HEK293 (cell line): ENCODE data around the gene DLG2.

Experiments used
- TCF7L2 ChIP-seq: IDR thresholded peaks from 2 replicates; pipeline ENCODE4 v1.6.1; 2011; ENCODE audit warnings: low read depth, mild to moderate bottlenecking, inconsistent platforms, low read length, moderate library complexity, borderline replicate concordance
- ZNF274 ChIP-seq, 2 experiments: fragments of 200-500 bp in 1 of 2; fragments of 450-650 bp in 1 of 2; sonication (Bioruptor generic) in 1 of 2; formaldehyde crosslinking in 1 of 2; IDR thresholded peaks; 2 replicates each; pipeline versions ENCODE4 v1.5.1 to v1.6.1; 2014 to 2016; ENCODE audit warnings: borderline replicate concordance in 1 of 2, inconsistent platforms in 1 of 2, low read length in 1 of 2, missing biosample characterization in 1 of 2, missing genetic modification characterization in 1 of 2
- ZNF768 ChIP-seq: fragments of 450-650 bp; formaldehyde crosslinking; IDR thresholded peaks from 2 replicates; pipeline ENCODE4 v1.5.1; 2018; ENCODE audit warnings: missing biosample characterization, mild to moderate bottlenecking, missing genetic modification characterization
- ZSCAN5A ChIP-seq: fragments of 450-650 bp; formaldehyde crosslinking; IDR thresholded peaks from 2 replicates; pipeline ENCODE4 v1.5.1; 2016; ENCODE audit warnings: missing biosample characterization, missing genetic modification characterization

DNA sequence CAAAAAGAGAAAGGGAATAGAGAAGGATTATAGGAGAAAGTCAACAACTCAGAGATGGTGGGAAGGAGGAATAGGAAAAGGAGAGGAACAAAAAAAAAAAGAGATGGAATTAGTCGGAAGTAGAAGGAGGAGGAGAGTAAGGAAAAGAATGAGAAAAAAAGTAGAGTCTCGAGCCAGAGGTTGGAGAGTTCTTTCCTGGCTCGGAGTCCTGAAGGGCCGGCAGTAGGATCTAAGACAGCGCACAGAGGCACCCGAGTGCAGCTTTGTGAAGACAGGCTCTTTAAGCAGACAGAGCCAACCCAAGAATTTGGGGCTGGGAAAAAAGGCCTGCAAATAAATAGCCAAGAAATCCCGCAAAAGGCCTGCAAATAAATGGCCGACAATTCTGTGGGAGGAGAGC lies 2170.6 kb downstream of the DLG2 start:
- TF ChIP-seq TCF7L2 (no peak), ZNF768 (tag by site-specific recombination) (no peak), ZNF274 (IDR thresholded peaks at IDR 0.05; ENCODE audit: low read length) (no peak), ZNF274 (tag by site-specific recombination; IDR thresholded peaks at IDR 0.05; ENCODE audit: borderline replicate concordance) (no peak), ZSCAN5A (tag by site-specific recombination) (no peak)
